Activated T-helper 9 cell treated with anti-CD3 and anti-CD28 coated beads, Interleukin-2, amount 50 U/mL, for 16 hours (primary cell): Measurements from ENCODE around the gene HEPHL1.

Experiments used
- DNase-seq: peaks from one replicate; pipeline ENCODE4 v3.0.0-alpha.2; 2020; ENCODE audit warnings: low read depth

HEPHL1 gene

DNA sequence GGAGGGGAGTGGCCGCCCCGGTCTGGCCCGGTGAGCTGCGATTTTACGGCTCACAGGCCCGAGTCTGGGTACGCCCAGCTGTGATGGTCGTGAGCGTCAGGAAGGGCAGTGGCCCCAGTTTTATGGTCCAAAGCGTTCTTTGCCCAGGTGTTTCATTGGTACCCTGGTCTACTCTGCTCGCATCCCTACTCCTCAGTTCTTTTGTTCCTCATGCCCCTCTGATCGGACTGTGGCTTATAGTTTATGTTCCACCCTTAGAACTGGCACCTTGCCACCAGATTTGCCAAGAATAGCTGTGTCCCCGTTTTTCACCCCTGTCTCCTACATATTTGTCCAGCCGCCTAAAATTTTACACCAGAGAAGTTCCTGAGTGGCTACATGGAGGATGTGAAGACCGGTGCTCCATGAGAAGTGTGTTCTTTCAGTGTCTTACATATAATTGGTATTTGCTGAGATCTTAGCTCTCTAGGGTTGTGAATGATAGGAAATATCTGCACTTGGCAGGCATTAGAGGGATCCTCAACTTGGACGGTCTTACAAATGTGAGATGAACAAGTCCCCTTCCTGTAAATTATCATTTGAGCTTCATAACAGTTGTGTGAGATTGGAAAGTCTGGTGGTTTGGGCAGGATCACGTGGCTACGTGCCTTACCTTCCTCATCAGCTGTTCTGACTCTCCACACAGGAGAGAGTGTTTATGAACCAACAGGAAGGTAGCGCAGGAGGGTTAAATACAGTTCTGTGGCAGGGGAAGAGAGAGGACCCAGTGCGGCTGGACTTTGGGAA lies 108.6 kb downstream of the HEPHL1 start:
- no peak for DNase-seq

DNA sequence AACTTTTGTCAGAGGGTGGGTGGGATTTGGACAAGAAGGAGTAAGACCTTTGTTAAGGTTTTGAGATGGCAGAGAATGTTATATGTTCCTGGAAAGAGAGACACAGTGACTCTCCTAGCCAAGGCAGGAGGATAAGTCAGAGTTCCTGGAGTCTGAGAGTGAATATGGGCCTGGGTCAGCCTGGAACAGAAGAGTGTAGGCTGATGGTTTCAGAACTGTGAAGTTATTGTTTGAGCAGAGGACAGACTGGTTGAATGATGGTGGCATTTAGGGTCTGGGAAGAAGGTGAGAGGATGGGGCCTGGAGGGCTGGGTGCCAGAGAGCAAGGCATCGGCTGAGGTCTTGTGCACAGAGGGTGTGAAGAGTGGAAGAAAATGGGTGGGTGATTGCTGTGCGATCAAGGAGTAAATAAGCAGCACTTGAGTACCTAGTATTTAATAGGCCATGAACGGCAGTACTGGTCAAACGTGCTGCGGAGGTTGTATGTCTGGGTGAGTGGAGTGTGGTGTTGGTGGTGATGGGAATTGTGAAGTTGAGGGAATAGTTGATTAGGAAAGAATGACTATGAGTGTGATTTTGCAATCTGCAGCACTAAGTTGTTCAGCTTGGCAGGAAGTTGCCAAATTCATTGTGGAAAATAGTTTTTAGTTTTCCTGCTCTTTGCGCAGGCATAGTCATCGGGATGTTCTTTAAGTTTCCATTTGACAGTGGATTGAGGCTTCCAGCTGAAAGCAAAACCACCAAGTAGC lies 109.3 kb downstream of the HEPHL1 start:
- DNase-seq: no peak

DNA sequence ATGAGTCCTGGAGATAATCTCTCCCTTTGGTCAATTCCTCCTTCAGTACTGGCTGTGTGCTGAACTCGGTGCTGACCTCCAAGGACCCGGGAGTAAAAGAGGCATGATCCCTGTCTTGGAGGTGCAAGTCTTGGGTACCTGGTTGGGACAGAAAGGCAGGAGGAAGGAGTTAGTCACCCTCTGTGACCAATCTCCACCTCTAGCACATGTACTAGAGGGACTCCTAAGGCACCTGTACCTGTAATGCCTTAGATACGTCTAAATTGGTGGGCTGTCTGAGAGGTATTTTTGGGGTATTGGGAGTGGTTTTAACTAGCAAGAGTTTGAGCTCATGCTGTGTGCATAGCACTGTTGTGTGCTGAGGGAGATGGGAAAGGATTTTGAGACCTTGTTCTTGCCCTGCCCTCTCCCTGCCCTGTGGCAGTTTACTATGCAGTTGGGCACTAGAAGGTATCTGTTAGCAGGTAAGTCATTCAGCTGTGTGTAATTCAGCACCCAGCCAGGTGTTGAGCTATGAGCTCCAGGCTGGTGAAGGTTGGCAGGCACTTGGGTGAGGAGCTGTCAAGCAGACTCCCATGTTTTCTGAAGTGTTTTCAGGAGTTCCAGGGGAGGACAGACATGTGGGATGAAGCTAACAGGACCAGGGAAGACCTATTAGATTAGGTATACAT lies 110.0 kb downstream of the HEPHL1 start:
- no peak for DNase-seq

DNA sequence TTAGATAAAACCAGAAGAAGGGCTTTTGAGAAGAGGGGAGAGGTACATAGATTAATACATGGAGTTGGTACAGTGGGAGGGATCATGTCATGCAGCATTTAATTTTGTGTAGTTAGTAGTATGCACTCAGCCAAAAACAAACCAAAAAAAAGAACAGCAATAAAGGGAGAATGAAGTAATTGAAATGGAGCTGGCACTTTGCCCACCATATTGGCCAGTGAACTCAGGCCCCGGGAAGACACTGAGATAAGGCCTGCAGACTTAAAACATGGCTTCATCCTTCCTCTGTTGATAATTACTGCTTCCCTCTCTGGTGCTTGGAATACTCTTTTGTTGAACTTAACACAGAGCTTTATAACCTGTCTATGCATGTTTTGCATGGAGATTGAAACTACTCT lies 110.6 kb downstream of the HEPHL1 start:
- DNase-seq: no peak

DNA sequence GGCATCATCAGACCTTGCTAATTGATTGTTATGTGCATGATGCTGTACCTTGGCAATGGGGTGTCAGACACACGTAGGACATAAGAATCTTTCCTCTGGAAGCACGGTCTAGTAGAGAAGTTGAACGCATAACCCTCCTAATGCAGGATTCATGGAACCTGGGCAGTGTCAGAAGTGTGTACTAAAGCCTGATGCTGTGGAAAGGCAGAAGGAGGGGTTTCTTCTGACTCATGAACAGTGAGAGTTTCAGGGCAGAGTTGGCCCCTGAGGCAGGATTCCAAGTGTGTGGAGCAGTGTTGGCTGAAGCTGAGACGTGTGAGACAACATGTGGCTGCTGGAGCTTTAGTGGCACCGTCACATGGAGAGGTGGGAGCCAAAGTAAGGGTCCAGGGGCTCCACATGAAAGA lies 111.0 kb downstream of the HEPHL1 start:
- DNase-seq: no peak

DNA sequence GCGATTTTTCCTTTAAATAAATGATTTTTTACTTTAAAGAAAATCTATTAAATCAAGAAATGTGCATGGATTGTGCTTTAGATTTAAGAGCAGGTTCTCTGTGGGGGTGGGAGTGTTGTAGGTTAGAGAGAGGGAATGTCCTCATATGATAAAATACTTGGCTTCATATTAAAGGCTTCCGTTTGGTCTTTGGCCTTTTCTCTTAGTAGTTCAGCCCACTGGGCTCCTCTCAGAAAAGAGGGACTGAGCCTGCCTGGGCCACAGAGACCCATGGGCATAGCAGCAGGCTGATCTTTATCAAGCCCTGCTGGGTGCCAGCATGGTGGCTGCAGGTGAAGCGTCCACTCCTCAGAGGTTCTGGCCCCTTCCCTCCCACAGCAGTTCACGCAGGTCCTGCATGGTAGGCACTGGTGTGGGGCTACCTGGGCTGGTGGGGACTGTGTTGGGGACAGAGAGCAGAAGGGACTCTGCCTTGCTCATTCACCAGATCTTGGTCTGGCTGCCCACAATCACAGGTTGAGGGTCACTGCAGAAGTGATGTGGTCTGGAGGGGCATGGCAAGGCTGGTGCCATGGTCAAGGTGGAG lies 111.8 kb downstream of the HEPHL1 start:
- no peak for DNase-seq

DNA sequence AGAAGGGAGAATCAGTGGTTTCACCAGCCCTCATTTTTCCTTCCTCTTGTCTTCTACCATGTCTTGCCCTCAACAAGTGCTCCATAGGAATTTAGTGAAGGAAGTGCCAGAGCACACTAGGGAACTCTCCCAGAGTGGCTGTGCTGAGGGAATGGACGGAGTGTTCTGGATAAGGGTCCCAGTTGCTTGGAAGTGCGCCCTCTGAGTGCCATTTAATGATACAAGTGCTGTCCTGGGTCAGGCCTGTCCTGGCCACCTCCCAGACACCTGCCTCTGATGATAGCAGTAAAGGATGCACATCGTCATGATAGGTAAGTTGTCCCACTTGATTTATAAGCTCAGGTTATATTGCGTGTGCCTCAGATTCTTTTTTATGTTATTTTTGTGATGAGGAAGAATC lies 112.6 kb downstream of the HEPHL1 start:
- DNase-seq: no peak

DNA sequence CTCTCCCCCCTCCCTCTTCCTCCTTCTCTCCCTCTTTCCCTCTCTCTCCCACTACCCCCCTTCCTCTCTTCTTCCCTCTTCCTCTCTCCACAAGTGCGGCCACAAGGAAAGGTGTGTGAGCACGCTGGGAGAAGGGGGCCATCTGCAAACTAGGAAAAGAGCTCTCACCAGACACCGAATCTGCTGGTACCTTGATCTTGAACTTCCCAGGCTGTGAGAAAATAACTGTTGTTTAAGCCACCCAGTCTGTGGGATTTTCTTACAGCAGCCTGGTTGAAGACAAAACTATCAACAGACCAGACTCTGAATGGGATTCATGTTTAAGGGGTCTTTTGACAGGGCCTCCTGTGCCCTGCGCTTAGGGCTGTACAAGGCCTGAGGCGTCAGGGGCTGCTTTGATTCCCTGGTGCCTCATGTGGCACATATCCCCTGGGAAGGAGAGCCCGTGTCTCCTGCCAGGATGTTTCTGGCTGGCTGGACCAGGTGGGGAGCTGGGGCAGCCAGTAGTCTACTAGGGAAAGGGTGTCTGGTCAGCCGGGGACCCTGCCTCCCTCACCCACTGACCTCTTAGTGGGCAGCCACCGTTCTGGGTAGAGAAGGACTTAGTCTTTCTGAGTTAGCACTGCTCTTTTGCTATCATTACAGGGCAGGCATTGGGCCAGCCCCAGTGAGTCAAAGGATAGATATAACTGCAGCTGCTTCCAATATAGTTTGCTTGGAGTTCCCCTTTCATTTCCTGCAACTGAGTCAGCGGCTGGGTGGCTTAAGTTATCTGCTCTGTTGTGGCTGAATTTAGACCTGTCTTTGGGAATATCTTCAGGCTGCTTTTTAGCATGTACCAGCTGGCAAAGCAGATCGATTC lies 113.7 kb downstream of the HEPHL1 start:
- DNase-seq: no peak

DNA sequence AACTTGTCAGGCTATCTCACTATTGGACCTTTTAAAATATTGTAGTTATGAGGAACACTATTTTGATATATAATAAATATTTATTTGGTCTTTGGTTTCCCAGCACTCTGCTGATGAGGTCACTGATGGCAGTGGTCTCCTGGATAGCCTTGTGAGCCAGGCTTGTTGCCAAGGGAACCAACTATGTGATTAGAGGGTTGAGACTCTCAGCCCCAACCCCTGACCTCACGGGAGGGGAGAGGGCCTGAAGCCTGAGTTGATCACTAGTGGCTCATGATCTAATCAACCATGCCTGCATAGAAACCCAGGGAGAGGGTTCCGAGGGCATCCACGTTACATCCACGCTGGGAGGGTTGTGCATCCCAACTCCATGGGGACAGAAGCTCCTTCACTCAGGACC lies 118.3 kb downstream of the HEPHL1 start:
- no peak for DNase-seq

DNA sequence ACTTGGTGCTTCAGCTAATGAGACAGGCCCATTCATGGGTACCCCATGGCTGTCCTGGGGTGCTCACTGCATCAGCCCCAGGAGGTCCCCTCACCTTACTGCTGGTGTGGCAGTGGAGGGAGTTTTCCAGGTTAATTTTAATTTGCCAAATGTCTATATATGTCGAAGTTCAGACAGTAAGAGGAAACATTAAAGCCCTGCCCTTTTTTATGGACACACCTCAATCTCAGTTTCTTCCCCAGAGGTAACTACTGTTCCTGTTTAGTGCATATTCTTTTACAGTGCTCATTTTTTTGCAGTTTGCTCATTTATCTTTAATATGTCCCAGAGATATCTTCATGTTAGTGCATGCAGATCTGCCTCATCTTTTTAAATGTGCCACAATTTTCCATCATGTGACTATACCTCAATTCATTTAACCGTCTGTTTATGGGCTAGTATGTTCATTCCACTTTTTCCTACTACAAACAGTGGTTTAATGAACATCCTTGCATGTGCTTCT lies 119.1 kb downstream of the HEPHL1 start:
- no peak for DNase-seq

DNA sequence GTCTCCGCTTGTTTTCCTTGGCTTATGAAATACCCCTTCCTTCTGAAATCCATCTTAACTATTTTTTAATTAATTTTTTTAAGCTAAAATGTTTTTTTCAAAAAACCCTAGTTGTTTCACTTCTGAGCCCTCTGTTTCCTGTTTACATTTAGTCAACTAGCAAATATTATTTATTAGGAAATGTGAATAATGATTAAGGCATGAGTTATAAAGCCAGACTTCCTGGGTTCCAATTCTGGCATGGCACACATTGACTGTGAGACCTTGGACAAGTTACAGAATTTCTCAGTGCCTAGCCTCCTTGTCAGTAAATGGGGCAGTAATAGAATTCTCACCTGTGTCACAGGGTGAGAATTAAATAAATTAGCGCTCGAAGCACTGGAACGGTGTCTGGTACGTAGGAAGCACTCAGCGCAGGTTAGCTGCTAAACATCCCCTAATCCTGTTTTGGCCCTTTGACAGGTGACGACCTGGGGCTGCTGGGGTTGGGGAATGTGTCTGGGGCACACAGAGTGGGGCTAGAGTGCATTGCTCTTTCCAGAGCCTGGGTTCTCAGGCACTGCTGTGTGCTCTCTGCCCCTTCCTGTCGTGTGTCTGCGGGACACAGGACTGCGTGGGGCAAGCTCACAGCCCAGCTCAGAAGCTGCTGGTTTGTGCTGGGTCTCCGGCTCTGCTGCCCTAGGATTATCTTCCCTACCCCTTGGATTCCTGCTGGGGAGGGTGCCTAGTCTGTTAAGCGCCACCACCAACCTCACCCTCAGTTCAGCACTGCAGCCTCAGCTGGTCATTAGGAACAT lies 120.6 kb downstream of the HEPHL1 start:
- DNase-seq: no peak

DNA sequence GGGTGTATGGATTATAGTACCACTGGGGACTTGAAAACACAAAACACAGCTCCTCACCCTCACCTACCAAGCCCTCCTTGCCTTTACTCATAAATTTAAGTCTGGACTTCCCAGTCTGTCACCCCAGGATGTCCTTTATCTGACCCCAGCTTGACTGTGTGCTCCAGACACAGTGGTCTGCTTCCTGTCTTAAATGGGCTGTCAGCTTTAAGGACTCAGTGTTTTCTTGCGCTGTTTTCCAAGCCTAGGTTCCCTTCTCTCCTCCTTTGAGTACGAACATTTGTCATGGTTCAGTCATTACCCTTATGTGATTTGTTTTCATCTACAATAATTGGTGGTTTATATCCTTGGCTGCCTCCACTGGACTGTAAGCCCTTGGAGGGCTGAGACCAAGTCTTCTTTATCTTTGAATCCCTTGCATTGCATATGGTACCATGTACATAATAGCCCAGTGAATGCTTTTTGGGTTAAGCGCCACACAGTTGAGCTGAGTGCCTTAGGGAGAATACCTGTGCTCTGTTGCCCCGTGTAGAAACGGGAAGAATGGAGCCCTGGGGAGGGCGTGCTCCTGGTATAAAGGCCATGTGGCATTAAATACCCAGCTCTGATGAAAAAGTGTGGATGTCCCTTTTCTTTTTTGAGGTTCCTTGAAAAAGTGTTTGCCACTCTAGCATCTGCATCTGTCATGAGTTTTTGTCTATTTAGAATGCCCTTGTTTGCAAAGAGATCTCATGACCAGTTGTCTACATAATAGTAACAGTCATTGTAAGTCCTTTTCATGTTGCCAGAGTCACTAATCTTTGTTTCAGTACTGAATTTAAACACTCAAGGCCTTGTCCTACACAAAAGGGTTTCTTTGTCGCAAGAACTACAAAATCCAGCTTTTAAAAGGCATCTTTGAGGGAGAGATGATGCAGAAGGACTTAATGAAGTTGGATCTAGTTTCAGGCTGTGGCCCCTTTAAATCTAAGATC lies 121.4 kb downstream of the HEPHL1 start:
- DNase-seq: no peak

DNA sequence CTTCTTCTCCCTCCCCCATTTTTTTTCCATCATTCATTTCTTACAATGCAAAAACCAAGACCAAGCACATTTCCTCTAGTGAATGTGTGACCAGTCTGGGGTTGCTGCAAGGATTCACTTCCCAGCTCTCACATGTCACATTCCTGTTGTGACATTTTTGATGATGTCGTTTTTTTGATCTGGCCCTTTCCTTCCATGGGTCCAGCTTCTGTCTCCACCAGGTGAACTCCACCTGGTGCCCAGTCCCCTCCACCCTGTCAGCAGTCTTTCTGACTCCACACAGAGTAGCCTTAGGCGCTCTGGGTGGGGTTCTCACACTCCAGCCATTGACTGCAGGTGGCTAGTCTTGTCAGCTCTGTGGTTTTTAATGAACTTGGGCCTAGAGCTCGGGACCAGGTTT lies 123.1 kb downstream of the HEPHL1 start:
- no peak for DNase-seq

DNA sequence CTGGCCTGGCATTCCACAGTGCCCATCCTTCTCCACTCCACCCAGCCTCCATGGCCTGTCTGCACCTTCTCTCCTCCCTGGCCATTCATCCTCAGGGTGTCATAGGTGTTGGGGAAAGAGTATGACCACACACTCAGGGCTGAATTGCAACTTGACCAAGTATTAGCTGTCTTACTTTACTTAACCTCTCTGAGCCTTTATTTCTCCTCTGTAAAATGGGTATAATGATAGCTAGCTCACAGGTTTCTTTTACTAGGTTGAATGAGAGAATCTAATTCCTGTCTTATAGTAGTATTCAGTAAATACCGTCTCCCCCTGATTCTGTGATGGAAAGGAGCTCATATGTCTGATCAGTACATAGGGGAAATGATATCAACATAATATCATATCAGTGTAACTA lies 123.5 kb downstream of the HEPHL1 start:
- DNase-seq: no peak

DNA sequence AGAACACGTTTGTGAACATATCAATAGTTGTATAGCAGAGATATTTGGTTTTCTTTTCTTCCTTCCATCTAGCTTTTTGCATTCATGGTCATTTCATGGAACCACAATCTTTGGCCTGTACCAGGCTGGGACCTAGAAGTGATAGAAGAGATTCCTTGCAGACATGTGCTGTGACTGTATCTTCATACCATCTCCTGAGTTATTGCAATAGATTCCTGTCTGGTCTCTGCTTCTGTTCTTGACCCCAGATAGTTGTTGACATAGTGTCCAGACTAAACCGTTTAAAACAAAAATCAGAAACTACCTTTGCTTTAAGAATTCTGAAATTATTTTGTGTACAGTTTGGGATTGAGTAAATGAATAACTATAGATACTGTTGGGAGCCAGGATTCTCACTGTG lies 124.3 kb downstream of the HEPHL1 start:
- DNase-seq: no peak

DNA sequence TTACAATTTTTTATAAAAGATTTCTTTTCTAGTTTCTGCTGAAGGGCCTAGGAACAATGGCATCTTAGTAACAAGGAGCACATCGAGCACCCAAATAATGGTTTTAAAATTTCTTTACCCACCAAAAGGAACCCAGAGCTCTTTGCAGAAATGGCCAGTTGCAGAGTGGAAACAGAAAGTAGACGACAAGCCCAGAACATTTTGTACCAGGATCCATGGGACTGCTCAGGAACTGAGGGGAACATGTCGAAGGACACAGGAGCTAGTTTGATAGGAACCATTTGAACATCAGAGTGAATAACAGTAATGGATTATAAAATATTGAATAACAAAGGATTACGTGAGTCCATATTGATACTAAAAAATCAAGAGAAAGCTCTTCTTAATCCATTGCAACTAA lies 124.8 kb downstream of the HEPHL1 start:
- no peak for DNase-seq

DNA sequence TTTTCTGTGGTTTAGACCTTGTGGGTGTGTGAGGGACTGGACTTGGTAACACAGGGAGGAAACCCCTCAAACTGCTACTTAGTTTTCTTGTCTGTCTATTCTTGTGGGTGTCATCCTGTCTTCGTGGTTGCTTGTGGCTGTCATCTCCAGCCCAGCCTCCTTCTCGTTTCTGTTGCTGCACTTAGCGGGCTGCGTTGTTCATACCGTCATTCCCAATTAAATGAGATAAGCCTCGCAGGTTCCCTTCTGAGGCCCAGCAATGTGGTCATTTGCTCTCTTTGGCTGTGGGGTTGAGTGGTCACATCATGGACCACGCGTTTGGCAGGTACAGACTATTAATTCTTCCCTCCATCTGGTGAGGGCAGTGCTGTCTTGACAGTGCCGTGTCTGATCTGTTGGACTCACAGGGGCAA lies 126.3 kb downstream of the HEPHL1 start:
- DNase-seq: no peak

DNA sequence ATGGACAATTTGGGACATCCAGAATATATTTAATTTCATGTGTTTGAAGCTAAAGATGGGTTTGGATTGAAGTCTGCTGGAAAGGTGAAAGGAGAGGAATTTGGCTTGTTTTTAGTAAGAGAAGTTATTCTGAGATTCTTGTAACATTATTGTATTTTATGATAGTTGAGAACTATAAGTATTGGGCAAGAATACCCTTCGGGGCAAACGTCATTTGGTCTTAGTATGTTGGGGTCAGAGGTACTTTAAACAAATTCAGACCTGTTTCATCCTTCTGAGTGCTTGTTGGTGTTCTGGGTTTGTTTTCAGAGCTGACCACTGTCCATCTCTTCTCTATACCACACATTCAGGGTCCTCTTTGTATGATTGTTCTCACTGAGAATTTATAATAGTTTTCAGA lies 127.0 kb downstream of the HEPHL1 start:
- no peak for DNase-seq

DNA sequence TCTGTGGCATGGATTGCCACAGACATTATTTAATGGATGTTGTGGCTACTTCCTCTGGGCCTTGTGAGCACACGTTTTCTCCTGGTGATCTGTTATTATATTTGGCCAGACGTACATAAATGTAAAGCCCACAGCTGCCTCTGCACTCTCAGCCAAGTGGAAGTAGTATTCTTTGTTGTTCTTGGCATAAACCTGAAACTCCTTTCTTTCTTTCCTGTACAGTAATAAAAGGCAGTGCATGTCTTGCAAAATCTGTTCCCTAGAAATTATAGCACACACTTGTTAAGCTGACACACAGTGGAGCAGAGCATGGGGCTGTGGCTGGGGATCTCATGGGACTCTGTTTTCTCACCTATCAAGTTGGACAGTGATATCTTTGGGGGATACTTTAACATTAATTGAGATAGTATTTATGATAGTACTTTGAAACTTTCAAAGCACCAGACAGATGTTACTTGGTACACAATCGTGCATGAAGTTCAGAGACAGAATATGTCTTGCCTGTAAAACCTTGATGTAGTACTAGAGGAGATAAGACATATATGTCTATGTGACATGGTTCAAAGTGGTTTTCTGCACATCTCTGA lies 128.4 kb downstream of the HEPHL1 start:
- no peak for DNase-seq
